ENCODE measurements around the gene SRC.
A peak's percentile ranks its signal among the peaks of the same experiment; 100 is the strongest.

SRC gene

DNA sequence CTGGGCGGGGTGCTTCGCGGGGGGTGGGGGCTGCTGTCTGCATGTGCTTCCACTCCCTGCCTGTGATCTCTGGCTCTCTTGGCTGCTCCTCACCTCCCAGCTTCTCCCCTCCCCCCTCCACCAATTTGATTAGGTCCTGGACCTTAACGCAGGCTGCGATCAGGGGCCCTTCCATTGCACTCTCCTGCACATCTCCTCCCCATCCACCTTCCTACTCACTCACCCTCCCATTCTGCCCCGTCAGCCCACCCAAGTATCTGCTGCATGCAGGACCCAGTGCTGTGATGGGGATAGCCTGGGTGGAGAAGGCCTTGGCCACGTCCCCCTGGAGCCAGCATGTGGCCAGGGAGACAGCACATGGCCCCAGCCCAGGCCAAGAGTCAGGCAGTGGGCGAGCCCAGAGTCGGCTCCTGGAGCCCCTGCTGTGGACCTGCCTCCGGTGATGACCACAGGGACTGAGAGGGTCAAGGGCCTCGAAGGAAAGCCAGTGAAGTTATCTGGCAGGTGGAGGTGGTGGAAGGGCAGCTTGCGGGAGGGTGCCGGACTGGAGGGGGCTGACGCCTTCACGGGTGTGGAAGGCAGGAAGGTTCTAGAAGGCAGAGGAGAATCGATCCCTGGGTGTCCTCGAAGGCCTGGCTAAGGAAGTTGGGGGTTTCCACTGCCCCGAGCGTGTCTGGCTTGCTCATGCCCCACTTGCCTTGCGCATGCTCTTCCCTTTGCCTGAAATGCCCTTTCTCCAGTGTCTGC is 40.7 kb downstream of the SRC start:
- H3K27me3 ChIP-seq: no peaks in the 10 kb centered on the region
- H3K36me3 ChIP-seq: peaks cover 70% of the 10 kb centered on the region
- no peak overlapping the region for H3K4me2 ChIP-seq
- no peak for TF ChIP-seq Cebpa-rat (IDR thresholded peaks at IDR 0.05)
- peaks cover 24% of the 10 kb centered on the region for H4K20me1 ChIP-seq
- H3K9ac ChIP-seq: no peak overlapping the region
- no peak overlapping the region for H3K27ac ChIP-seq
- H3K4me1 ChIP-seq: peaks cover 24% of the 10 kb centered on the region
- H3K9me3 ChIP-seq: no peaks in the 10 kb centered on the region
- no peak overlapping the region for H3K4me3 ChIP-seq

- H3K4me3 ChIP-seq: no peak overlapping the region
- H3K27ac ChIP-seq: no peak overlapping the region
- peaks cover 74% of the 10 kb centered on the region for H3K36me3 ChIP-seq
- no peaks in the 10 kb centered on the region for H3K27me3 ChIP-seq
- no peak overlapping the region for H3K4me2 ChIP-seq
- peaks cover 24% of the 10 kb centered on the region for H3K4me1 ChIP-seq
- no peak overlapping the region for H3K9ac ChIP-seq
- TF ChIP-seq Cebpa-rat (IDR thresholded peaks at IDR 0.05): no peak
- peaks cover 14% of the 10 kb centered on the region for H4K20me1 ChIP-seq
- H3K9me3 ChIP-seq: no peaks in the 10 kb centered on the region
Measured at GRCh38 chr20:37387519-37388269, 41.8 kb downstream of the SRC start.

DNA sequence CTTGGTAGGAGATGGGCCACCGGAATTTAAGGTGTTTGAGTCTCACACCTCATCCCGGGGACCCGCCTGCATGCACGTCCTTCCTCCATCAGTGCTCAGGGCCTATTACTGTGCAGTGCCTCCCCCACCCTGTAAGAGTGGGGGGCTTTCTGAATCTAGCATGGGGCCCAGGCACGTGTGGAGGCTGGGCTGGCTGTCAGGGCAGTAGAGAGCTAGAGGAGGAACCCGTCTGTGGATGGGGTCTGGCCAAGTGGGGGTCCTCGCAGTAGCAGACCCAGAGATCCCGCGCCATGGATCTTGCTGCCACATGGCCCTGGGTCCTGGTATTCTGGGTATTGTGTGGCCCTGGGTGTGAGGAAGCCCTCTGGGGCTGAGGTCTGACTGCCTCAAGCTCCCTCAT is 42.9 kb downstream of the SRC start:
- peaks cover 27% of the 10 kb centered on the region for H3K4me1 ChIP-seq

DNA sequence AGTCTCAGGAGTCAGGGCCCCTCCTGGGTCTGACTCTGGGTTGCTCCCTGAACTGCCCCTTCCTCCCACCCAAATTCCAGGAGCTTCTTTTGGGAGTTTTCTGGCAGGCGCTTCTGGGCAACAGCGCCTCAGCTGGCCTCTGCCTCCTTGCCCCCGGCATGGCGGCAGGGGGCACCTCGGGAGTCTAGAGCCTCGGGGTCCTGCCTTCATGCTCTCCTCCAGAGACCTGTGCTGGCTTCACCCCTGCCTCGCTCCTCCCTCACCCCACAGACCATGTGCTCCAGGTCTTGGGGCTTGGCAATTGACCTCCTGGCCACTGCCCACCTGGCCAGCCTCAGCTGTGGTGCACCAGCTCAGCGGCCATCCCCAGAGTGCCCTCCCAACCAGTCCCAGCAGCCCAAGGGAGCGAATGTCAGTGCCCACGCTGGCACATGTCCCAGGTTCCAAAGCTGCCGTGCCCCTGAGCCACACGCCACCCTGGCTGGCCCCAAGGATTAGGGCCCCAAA is 43.4 kb downstream of the SRC start:
- Histone ChIP-seq H3K27ac (no peak overlapping the region), H3K4me3 (no peak overlapping the region), H4K20me1 (no peaks in the 10 kb centered on the region), H3K36me3 (peaks cover 83% of the 10 kb centered on the region), H3K4me2 (no peak overlapping the region), H3K9ac (no peak overlapping the region), H3K4me1 (peaks cover 27% of the 10 kb centered on the region), H3K27me3 (no peaks in the 10 kb centered on the region), H3K9me3 (no peaks in the 10 kb centered on the region)
- TF ChIP-seq Cebpa-rat (IDR thresholded peaks at IDR 0.05): no peak

More for the DNA sequence above, 42.9 kb downstream of the SRC start:
- no peak overlapping the region for H3K4me3 ChIP-seq
- no peaks in the 10 kb centered on the region for H3K9me3 ChIP-seq
- H4K20me1 ChIP-seq: peaks cover 3% of the 10 kb centered on the region
- H3K36me3 ChIP-seq: peaks cover 79% of the 10 kb centered on the region
- H3K9ac ChIP-seq: no peak overlapping the region
- H3K27me3 ChIP-seq: no peaks in the 10 kb centered on the region
- no peak overlapping the region for H3K27ac ChIP-seq
- no peak for TF ChIP-seq Cebpa-rat (IDR thresholded peaks at IDR 0.05)
- no peak overlapping the region for H3K4me2 ChIP-seq

DNA sequence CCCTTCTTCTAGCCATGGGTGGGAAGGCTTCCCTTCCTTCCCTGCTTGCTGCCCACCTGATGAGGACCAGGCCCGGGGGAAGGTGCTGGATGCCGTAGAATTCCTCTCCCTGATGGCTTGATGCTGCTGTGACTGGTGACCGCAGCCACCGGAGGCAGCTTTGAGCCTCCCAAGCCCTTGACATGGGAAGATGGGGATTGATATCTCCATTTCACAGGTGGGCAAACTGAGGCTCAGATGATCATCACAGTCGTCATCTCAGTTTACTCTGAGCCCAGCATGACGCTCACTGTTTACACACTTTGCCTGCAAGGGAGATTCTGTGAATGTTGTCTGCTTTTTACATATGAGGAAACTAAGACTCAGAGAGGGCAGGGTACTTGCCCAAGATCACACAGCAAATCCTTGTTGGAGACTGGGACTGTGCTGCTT is 43.9 kb downstream of the SRC start:
- Histone ChIP-seq H3K9me3 (no peaks in the 10 kb centered on the region), H3K4me3 (no peak overlapping the region), H3K27me3 (no peaks in the 10 kb centered on the region), H4K20me1 (no peaks in the 10 kb centered on the region), H3K27ac (no peak overlapping the region), H3K4me1 (peaks cover 27% of the 10 kb centered on the region), H3K36me3 (peaks cover 87% of the 10 kb centered on the region), H3K4me2 (no peak overlapping the region), H3K9ac (no peak overlapping the region)
- TF ChIP-seq Cebpa-rat (IDR thresholded peaks at IDR 0.05): no peak

DNA sequence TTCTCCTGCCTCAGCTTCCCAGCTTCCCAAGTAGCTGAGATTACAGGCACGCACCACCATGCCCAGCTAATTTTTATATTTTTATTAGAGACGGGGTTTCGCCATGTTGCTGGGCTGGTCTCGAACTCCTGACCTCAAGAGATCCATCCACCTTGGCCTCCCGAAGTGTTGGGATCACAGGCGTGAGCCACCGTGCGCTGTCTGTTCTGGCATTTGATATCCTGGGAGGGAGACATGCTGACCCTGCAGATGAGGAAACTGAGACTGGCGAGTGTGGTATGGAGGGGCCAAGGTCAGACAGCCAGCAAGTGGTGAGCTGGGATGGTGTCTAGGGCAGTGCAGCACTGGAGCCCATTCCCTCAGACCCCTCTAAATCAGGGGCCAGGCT is 44.6 kb downstream of the SRC start:
- no peak for TF ChIP-seq Cebpa-rat (IDR thresholded peaks at IDR 0.05)
- H3K4me3 ChIP-seq: no peak overlapping the region
- H3K27me3 ChIP-seq: no peaks in the 10 kb centered on the region
- no peak overlapping the region for H3K4me2 ChIP-seq
- no peak overlapping the region for H3K27ac ChIP-seq
- H3K9ac ChIP-seq: no peak overlapping the region
- no peaks in the 10 kb centered on the region for H3K9me3 ChIP-seq
- H3K4me1 ChIP-seq: peaks cover 33% of the 10 kb centered on the region
- H3K36me3 ChIP-seq: peaks cover 88% of the 10 kb centered on the region
- no peaks in the 10 kb centered on the region for H4K20me1 ChIP-seq

DNA sequence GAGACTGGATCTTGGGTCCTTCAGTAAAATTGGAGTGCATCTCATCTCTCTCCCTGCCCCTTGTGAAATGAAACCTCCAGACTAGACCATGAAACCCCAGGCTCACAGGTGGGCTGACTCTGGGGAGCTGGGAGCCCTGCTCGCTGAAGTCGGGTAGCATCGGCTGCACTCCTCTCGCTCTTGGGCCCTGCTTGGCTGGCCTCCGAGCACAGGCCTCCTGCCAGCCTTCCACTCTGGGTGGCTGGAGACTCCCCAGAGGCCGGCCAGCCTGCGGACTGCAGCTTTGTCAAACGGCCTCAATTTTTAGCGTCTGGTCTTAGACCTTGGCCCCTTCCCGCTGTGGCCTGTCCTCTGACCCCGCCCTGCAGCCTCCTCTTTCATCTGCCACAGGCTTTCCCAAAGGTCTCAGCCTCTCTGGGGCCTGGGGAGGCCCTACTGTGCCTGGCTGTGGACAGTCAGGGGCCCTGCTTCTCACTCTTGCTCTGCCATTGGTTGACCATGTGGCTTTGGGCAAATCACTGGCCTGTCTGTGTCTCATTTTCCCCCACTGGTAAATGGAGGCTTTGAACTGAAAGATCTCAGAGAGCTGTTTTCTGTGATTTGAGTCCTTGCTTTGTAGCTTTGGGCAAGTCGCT is 45.1 kb downstream of the SRC start:
- H3K4me3 ChIP-seq: no peak overlapping the region
- peaks cover 38% of the 10 kb centered on the region for H3K4me1 ChIP-seq
- no peak overlapping the region for H3K27ac ChIP-seq
- TF ChIP-seq Cebpa-rat (IDR thresholded peaks at IDR 0.05): no peak
- no peak overlapping the region for H3K4me2 ChIP-seq
- H3K27me3 ChIP-seq: no peaks in the 10 kb centered on the region
- H3K9ac ChIP-seq: no peak overlapping the region
- peaks cover 88% of the 10 kb centered on the region for H3K36me3 ChIP-seq
- H4K20me1 ChIP-seq: no peaks in the 10 kb centered on the region
- no peaks in the 10 kb centered on the region for H3K9me3 ChIP-seq

DNA sequence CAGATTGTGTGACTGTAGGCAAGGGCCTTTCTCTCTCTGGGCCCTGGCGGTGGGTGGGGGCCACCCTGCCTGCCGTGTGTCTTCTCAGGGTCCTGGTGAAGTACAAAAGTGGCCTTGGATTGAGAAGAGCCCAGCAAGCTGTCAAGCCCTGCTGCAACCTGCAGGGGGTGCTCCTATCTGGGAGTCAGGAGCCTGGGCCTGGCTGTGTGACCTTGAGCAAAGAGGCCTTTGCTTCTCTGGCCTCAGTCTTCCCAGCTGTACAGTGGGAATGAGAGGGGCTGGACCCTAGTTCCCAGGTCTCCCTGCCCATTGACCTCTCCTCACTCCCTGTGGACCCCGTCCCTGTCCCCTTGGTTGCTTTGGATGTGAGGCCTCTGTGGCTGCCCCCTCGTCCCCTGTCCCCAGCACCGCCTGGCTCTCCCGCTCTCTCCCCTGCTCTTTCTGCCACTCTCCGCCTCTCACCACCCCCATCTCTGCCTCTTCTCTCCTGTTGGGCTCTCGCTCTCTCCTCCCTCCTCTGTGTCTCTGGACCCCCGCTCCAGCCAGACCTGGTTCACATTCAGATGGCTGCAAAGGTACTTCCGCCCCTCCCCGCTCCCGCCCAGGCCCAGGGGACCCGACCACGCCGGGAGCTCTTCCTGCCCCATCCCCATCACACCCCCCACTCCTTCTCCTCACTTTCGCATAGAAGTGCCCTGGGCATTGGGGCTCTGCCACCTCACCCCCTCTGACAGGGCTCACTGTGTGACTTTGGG is 46.7 kb downstream of the SRC start:
- H3K27me3 ChIP-seq: no peaks in the 10 kb centered on the region
- H3K9me3 ChIP-seq: no peaks in the 10 kb centered on the region
- peaks cover 40% of the 10 kb centered on the region for H3K4me1 ChIP-seq
- no peaks in the 10 kb centered on the region for H4K20me1 ChIP-seq
- H3K4me3 ChIP-seq: no peak overlapping the region
- 0 out of 2 replicates have a peak overlapping the region, but pooled peaks have one; percentile 8 for H3K9ac ChIP-seq
- H3K4me2 ChIP-seq: peak overlapping the region; percentile 44
- H3K36me3 ChIP-seq: peaks cover 86% of the 10 kb centered on the region
- TF ChIP-seq Cebpa-rat (IDR thresholded peaks at IDR 0.05): no peak
- 0 out of 2 replicates have a peak overlapping the region, but pooled peaks have one; percentile 18 for H3K27ac ChIP-seq

- Histone ChIP-seq H3K9me3 (no peaks in the 10 kb centered on the region), H3K27me3 (no peaks in the 10 kb centered on the region), H3K36me3 (peaks cover 89% of the 10 kb centered on the region), H3K9ac (peak overlapping the region; percentile 45; the same call in 1 of the 2 replicates), H3K27ac (peak overlapping the region; percentile 65), H3K4me1 (peaks cover 40% of the 10 kb centered on the region), H3K4me3 (no peak overlapping the region), H3K4me2 (peak overlapping the region; percentile 64), H4K20me1 (no peaks in the 10 kb centered on the region)
- TF ChIP-seq Cebpa-rat (IDR thresholded peaks at IDR 0.05): no peak
Measured at GRCh38 chr20:37393196-37393862, 47.4 kb downstream of the SRC start.

Measured in BLaER1 (cell line).